ENCODE data around the gene IL18R1.

IL18R1 gene

GRCh38 chr2:102355526-102356380, at the start of gene IL18R1:
TSS of gene IL18R1 (plus strand) at chr2:102355796. CDS start at chr2:102362661, 6,865 bp downstream.
- peak; percentile 69 for DNase-seq

GRCh38 chr2:102306125-102306524, 49.5 kb upstream of the IL18R1 start:
- DNase-seq: no peak

- no peak for DNase-seq
These were observed 44.5 kb upstream of the IL18R1 start, which contains the start of gene IL1RL1 for GRCh38 chr2:102310964-102311640. TSS of gene IL1RL1 (plus strand) at chr2:102311563. CDS start at chr2:102338265, 26,702 bp downstream.

- DNase-seq: no peak
These were observed 42.6 kb upstream of the IL18R1 start for GRCh38 chr2:102313025-102313424.

GRCh38 chr2:102313471-102313870, 42.1 kb upstream of the IL18R1 start:
- no peak for DNase-seq

GRCh38 chr2:102313950-102314349, 41.6 kb upstream of the IL18R1 start:
- no peak for DNase-seq

GRCh38 chr2:102315921-102316320, 39.7 kb upstream of the IL18R1 start:
- no peak for DNase-seq

- no peak for DNase-seq
These were observed 37.9 kb upstream of the IL18R1 start for GRCh38 chr2:102317715-102318114.

GRCh38 chr2:102318437-102318836, 37.2 kb upstream of the IL18R1 start:
- no peak for DNase-seq

- no peak for DNase-seq
These were observed 33.5 kb upstream of the IL18R1 start for GRCh38 chr2:102321941-102322719.

GRCh38 chr2:102324914-102325313, 30.7 kb upstream of the IL18R1 start:
- peak; percentile 10 for DNase-seq

GRCh38 chr2:102331311-102331980, 24.1 kb upstream of the IL18R1 start:
- no peak for DNase-seq

GRCh38 chr2:102334486-102334885, 21.1 kb upstream of the IL18R1 start:
- DNase-seq: no peak

- no peak for DNase-seq
These were observed 19.7 kb upstream of the IL18R1 start for GRCh38 chr2:102335871-102336366.

GRCh38 chr2:102336502-102336945, 19.1 kb upstream of the IL18R1 start:
- no peak for DNase-seq

GRCh38 chr2:102337012-102337411, 18.6 kb upstream of the IL18R1 start:
- no peak for DNase-seq

GRCh38 chr2:102337481-102338386, 17.9 kb upstream of the IL18R1 start:
- no peak for DNase-seq

- DNase-seq: no peak
These were observed 14.8 kb upstream of the IL18R1 start for GRCh38 chr2:102340778-102341177.

GRCh38 chr2:102342888-102343287, 12.7 kb upstream of the IL18R1 start:
- DNase-seq: no peak

GRCh38 chr2:102344397-102344796, 11.2 kb upstream of the IL18R1 start:
- DNase-seq: no peak

- no peak for DNase-seq
These were observed 10.2 kb upstream of the IL18R1 start for GRCh38 chr2:102345329-102345920.
